OCI-LY7 (cell line): ENCODE results near the gene IL21R. TPM values are rescaled to one million over a fixed set of nuclear protein-coding genes. Genes with fewer than 3 reads are reported as not detected.

Experiments
- BruUV-seq: library from RNA; stranded (reverse); fragments of 400-500 nt; replicated peaks from 2 replicates; lab custom pipeline; 2021; lab: Mats Ljungman, UMichigan
- CTCF ChIA-PET: fragments of 300-600 bp; sonication (Branson Sonifier 250); formaldehyde crosslinking; loops from one replicate; lab custom pipeline; 2022; ENCODE audit warnings: antibody characterized with exemption; ENCODE audit not compliant: unreplicated experiment; lab: Charles Lee
- POLR2A ChIA-PET: fragments of 300-600 bp; sonication (Branson Sonifier 250); formaldehyde crosslinking; loops from one replicate; lab custom pipeline; 2022; ENCODE audit warnings: antibody characterized with exemption; lab: Charles Lee
- DNase-seq: peaks from one replicate; pipeline ENCODE4 v3.0.0-alpha.2; 2015; ENCODE audit warnings: low spot score
- H2AFZ ChIP-seq: fragments of 200-600 bp; sonication (generic), shearing (Covaris generic); 2 replicates; pipeline ENCODE4 v1.6.1; 2014; ENCODE audit warnings: mild to moderate bottlenecking, antibody characterized with exemption, low read length, moderate library complexity
- H3K27ac ChIP-seq: fragments of 200-600 bp; sonication (generic); 2 replicates; pipeline ENCODE4 v1.5.1; 2014; ENCODE audit warnings: mixed run types, low read depth, mild to moderate bottlenecking, moderate library complexity, low read length, inconsistent platforms; ENCODE audit not compliant: poor library complexity, severe bottlenecking
- H3K36me3 ChIP-seq: fragments of 200-600 bp; sonication (generic); 2 replicates; pipeline ENCODE4 v1.6.1; 2014; ENCODE audit warnings: mild to moderate bottlenecking, antibody characterized with exemption, low read length, moderate library complexity, mixed read lengths; ENCODE audit not compliant: insufficient read depth
- H3K4me1 ChIP-seq: fragments of 200-600 bp; sonication (generic); 2 replicates; pipeline ENCODE4 v1.5.1; 2014; ENCODE audit warnings: mild to moderate bottlenecking, low read length; ENCODE audit not compliant: insufficient read depth, poor library complexity, severe bottlenecking
- H3K4me2 ChIP-seq: fragments of 200-600 bp; sonication (generic); 2 replicates; pipeline ENCODE4 v1.6.1; 2014; ENCODE audit warnings: mild to moderate bottlenecking, low read length
- H3K4me3 ChIP-seq: fragments of 200-600 bp; sonication (generic); 2 replicates; pipeline ENCODE4 v1.5.1; 2014; ENCODE audit warnings: mild to moderate bottlenecking, low read depth, low read length; ENCODE audit not compliant: poor library complexity, severe bottlenecking
- H3K79me2 ChIP-seq: fragments of 200-600 bp; sonication (generic); 2 replicates; pipeline ENCODE4 v1.6.1; 2016; ENCODE audit warnings: low read depth, mild to moderate bottlenecking, low read length, moderate library complexity, mixed read lengths; ENCODE audit not compliant: insufficient read depth
- H3K9me2 ChIP-seq: fragments of 200-600 bp; sonication (generic); 2 replicates; pipeline ENCODE4 v1.6.1; 2016; ENCODE audit warnings: mild to moderate bottlenecking, low read length, mixed read lengths; ENCODE audit not compliant: insufficient read depth
- H3K9me3 ChIP-seq: fragments of 200-600 bp; sonication (generic); 2 replicates; pipeline ENCODE4 v1.6.1; 2014; ENCODE audit warnings: mild to moderate bottlenecking, mixed run types, low read length, mixed read lengths
- H4K20me1 ChIP-seq: fragments of 200-600 bp; sonication (generic); 2 replicates; pipeline ENCODE4 v1.6.1; 2014; ENCODE audit warnings: mild to moderate bottlenecking, antibody characterized with exemption, low read length, moderate library complexity, mixed read lengths; ENCODE audit not compliant: insufficient read depth
- EZH2phosphoT487 ChIP-seq: fragments of 200-600 bp; sonication (generic); IDR thresholded peaks from 2 replicates; pipeline ENCODE4 v1.6.1; 2018; ENCODE audit warnings: low read depth, borderline replicate concordance, mild to moderate bottlenecking, mixed run types, antibody characterized with exemption, low read length, moderate library complexity, mixed read lengths
- intact Hi-C: fragments of 100-400 bp; cut with micrococcal nuclease; formaldehyde crosslinking; loops from one replicate; pipeline ENCODE4 v1.10.0; 2022; ENCODE audit not compliant: unreplicated experiment
- total RNA-seq, 2 experiments: library from RNA; depleted of rRNA in 1 of 2; stranded (reverse); fragments of >200 nt in 1 of 2; shearing (Covaris generic) in 1 of 2; gene quantifications; 2 replicates each; pipeline ENCODE4 v1.2.3, GENCODE V29; 2014 to 2022
- TF ChIP-seq, protein P1 (sequence below): fragments of 200-600 bp; sonication (generic); conservative IDR thresholded peaks from 2 replicates; pipeline ENCODE4 v1.5.1; 2014; ENCODE audit warnings: mild to moderate bottlenecking, antibody characterized with exemption, low read length, moderate library complexity, mixed read lengths

The IL21R gene
- total RNA-seq, 2 experiments from 2014 or later, result 10.0 to 47.0 TPM

DNA sequence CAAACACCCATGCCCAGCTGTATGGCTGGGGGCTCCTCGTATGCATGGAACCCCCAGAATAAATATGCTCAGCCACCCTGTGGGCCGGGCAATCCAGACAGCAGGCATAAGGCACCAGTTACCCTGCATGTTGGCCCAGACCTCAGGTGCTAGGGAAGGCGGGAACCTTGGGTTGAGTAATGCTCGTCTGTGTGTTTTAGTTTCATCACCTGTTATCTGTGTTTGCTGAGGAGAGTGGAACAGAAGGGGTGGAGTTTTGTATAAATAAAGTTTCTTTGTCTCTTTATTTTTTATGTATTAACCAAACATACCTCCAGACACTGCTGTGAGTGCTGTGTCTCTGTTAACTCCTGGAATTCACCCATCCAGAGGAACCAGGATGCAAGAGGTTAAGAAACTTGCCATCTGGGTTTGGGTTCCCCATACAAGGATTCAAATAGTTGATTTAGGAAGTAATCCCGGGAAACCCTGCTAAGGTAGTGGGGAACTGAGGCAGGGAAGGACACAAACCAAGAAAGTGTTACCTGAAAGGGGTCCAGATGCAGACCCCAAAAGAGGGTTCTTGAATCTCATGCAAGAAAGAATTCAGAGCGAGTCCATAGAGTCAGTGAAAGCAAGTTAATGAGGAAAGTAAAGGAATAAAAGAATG lies 37.4 kb upstream of the IL21R start:
- Histone ChIP-seq H3K9me2 (no peaks in the 10 kb centered on the region), H3K4me2 (no peak overlapping the region), H3K4me3 (no peak overlapping the region), H3K36me3 (peaks cover 35% of the 10 kb centered on the region), H3K4me1 (peaks cover 15% of the 10 kb centered on the region), H3K27ac (no peak overlapping the region), H3K79me2 (no peaks in the 10 kb centered on the region), H3K9me3 (peaks cover 3% of the 10 kb centered on the region; the same call in 1 of the 2 replicates), H4K20me1 (no peaks in the 10 kb centered on the region), H2AFZ (no peak overlapping the region)
- ChIA-PET CTCF (no interaction called here), POLR2A (no interaction called here)
- intact Hi-C loops, result loop anchor here (5.0 kb wide), 2 partner anchors 47 to 252 kb away; no protein-coding TSS in a partner anchor
- TF ChIP-seq, protein P1, sequence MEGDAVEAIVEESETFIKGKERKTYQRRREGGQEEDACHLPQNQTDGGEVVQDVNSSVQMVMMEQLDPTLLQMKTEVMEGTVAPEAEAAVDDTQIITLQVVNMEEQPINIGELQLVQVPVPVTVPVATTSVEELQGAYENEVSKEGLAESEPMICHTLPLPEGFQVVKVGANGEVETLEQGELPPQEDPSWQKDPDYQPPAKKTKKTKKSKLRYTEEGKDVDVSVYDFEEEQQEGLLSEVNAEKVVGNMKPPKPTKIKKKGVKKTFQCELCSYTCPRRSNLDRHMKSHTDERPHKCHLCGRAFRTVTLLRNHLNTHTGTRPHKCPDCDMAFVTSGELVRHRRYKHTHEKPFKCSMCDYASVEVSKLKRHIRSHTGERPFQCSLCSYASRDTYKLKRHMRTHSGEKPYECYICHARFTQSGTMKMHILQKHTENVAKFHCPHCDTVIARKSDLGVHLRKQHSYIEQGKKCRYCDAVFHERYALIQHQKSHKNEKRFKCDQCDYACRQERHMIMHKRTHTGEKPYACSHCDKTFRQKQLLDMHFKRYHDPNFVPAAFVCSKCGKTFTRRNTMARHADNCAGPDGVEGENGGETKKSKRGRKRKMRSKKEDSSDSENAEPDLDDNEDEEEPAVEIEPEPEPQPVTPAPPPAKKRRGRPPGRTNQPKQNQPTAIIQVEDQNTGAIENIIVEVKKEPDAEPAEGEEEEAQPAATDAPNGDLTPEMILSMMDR, result no peak
- TF ChIP-seq EZH2phosphoT487, result no peak
- no peak for DNase-seq
- no TSS peak for BruUV-seq

DNA sequence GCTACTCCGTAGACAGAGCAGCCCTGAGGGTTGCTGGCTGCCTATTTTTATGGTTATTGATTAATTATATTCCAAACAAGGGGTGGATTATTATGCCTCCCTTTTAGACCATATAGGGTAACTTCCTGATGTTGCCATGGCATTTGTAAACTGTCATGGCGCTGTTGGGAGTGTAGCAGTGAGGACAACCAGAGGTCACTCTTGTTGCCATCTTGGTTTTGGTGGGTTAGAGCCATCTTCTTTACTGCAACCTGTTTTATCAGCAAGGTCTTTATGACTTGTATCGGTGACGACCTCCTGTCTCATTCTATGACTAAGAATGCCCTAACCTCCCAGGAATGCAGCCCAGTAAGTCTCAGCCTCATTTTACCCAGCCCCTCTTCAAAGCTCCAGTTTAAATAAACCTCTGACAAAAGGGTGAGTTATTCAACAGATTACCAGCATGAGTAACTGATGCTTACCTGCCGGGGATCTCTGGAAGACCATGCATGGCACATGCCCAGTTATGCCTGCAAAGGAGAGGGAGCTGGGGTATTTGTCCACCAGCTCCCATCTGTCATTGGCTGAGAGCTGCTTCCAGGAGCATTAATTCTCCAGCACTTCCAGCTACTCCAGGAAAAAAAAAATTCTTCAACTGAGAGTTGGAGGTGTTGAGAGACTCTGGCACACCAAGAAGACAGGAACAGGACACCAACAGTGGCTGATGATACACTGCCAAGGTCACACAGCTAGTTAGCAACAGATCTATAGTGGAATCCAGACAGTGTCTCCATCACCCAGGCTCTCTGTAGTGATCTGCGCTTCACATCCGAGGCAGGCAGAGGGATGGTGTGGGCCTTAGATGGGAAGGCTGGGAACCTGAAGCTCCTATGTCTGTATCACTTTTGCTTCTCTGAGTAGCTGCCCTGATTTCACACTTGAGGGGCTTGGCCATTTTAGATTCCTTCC lies 36.6 kb upstream of the IL21R start:
- Histone ChIP-seq H3K4me2 (no peak overlapping the region), H4K20me1 (no peaks in the 10 kb centered on the region), H2AFZ (no peak overlapping the region), H3K9me3 (peaks cover 9% of the 10 kb centered on the region; the same call in 1 of the 2 replicates), H3K79me2 (no peaks in the 10 kb centered on the region), H3K27ac (no peak overlapping the region), H3K4me3 (no peak overlapping the region), H3K4me1 (peaks cover 15% of the 10 kb centered on the region), H3K9me2 (no peaks in the 10 kb centered on the region), H3K36me3 (peaks cover 29% of the 10 kb centered on the region)
- TF ChIP-seq EZH2phosphoT487, result no peak
- TF ChIP-seq, protein P1, result no peak
- no peak for DNase-seq
- no TSS peak for BruUV-seq
- intact Hi-C loops, result loop anchor here (2.0 to 5.0 kb wide), 3 partner anchors 48 to 253 kb away; no protein-coding TSS in a partner anchor
- CTCF ChIA-PET, result no interaction called here
- POLR2A ChIA-PET, result interaction anchor here (0.8 kb wide), 1 partner anchor 9 kb away, joined by 3 read pairs; no protein-coding TSS in a partner anchor
